HepG2 (cell line): ENCODE data around the gene CAMSAP3. TPM values are rescaled to one million over a fixed set of nuclear protein-coding genes. Genes with fewer than 3 reads are reported as not detected.

Experiments
- ATF3 ChIP-seq: sonication (generic); formaldehyde crosslinking; IDR thresholded peaks from 2 replicates; pipeline ENCODE4 v1.4.0; 2020; ENCODE audit warnings: missing genetic modification reagents
- BCL3 ChIP-seq: sonication (generic); formaldehyde crosslinking; IDR thresholded peaks from 2 replicates; pipeline ENCODE4 v1.5.1; 2020; ENCODE audit warnings: mild to moderate bottlenecking, missing genetic modification reagents, moderate library complexity
- DNMT1 ChIP-seq: sonication (generic); formaldehyde crosslinking; IDR thresholded peaks from 2 replicates; pipeline ENCODE4 v1.5.1; 2020; ENCODE audit warnings: mild to moderate bottlenecking, missing genetic modification reagents
- FOSL1 ChIP-seq: sonication (generic); formaldehyde crosslinking; IDR thresholded peaks from 2 replicates; pipeline ENCODE4 v1.9.0; 2021; ENCODE audit warnings: missing genetic modification reagents, borderline replicate concordance
- HOMEZ ChIP-seq: IDR thresholded peaks from 2 replicates; pipeline ENCODE4 v1.6.1; 2016; ENCODE audit warnings: low read depth
- KLF13 ChIP-seq: sonication (generic); formaldehyde crosslinking; IDR thresholded peaks from 2 replicates; pipeline ENCODE4 v1.4.0; 2020; ENCODE audit warnings: mild to moderate bottlenecking, missing genetic modification reagents
- MAFG ChIP-seq: sonication (generic); formaldehyde crosslinking; IDR thresholded peaks from 2 replicates; pipeline ENCODE4 v1.5.1; 2020; ENCODE audit warnings: mild to moderate bottlenecking, missing genetic modification reagents
- PRPF4 ChIP-seq: fragments of 200-400 bp; formaldehyde crosslinking; IDR thresholded peaks from 2 replicates; pipeline ENCODE4 v1.6.1; 2016; ENCODE audit warnings: low read length, low read depth; ENCODE audit not compliant: poor library complexity, severe bottlenecking
- RBM39 ChIP-seq: fragments of 200-400 bp; formaldehyde crosslinking; IDR thresholded peaks from one replicate; pipeline ENCODE4 v1.6.1; 2018; ENCODE audit warnings: antibody characterized with exemption, mild to moderate bottlenecking, low read depth, low read length; ENCODE audit not compliant: poor library complexity, severe bottlenecking
- REXO4 ChIP-seq: sonication (generic); formaldehyde crosslinking; IDR thresholded peaks from 2 replicates; pipeline ENCODE4 v1.8.0; 2022; ENCODE audit warnings: missing genetic modification reagents, mild to moderate bottlenecking, borderline replicate concordance
- SRF ChIP-seq: IDR thresholded peaks from 2 replicates; pipeline ENCODE4 v1.6.1; 2011; ENCODE audit warnings: mild to moderate bottlenecking, low read depth, low read length, moderate library complexity
- TIGD3 ChIP-seq: sonication (generic); formaldehyde crosslinking; IDR thresholded peaks from 2 replicates; pipeline ENCODE4 v1.5.1; 2020; ENCODE audit warnings: mild to moderate bottlenecking, missing genetic modification reagents, borderline replicate concordance
- ZBTB7A ChIP-seq: sonication (generic); formaldehyde crosslinking; IDR thresholded peaks from 2 replicates; pipeline ENCODE4 v1.8.0; 2022; ENCODE audit warnings: mild to moderate bottlenecking, missing genetic modification reagents
- ZEB1 ChIP-seq: IDR thresholded peaks from 2 replicates; pipeline ENCODE4 v1.6.1; 2012; ENCODE audit warnings: mild to moderate bottlenecking, low read depth, inconsistent platforms; ENCODE audit not compliant: insufficient replicate concordance
- ZFX ChIP-seq: sonication (generic); formaldehyde crosslinking; IDR thresholded peaks from 2 replicates; pipeline ENCODE4 v1.4.0; 2020; ENCODE audit warnings: mild to moderate bottlenecking, low read depth, missing genetic modification reagents, moderate library complexity
- ZNF121 ChIP-seq: sonication (generic); formaldehyde crosslinking; IDR thresholded peaks from 2 replicates; pipeline ENCODE4 v1.5.0; 2020; ENCODE audit warnings: mild to moderate bottlenecking, missing genetic modification reagents
- ZNF235 ChIP-seq: sonication (generic); formaldehyde crosslinking; IDR thresholded peaks from 2 replicates; pipeline ENCODE4 v1.8.1; 2023; ENCODE audit warnings: mild to moderate bottlenecking, missing genetic modification reagents, borderline replicate concordance
- ZNF276 ChIP-seq: sonication (generic); formaldehyde crosslinking; IDR thresholded peaks from 2 replicates; pipeline ENCODE4 v1.4.0; 2020; ENCODE audit warnings: mild to moderate bottlenecking, low read depth, missing genetic modification reagents
- ZNF367 ChIP-seq: sonication (generic); formaldehyde crosslinking; IDR thresholded peaks from 2 replicates; pipeline ENCODE4 v1.4.0; 2020; ENCODE audit warnings: missing genetic modification reagents, borderline replicate concordance
- ZNF749 ChIP-seq: sonication (generic); formaldehyde crosslinking; IDR thresholded peaks from 2 replicates; pipeline ENCODE4 v1.8.0; 2022; ENCODE audit warnings: mild to moderate bottlenecking, missing genetic modification reagents, moderate library complexity, borderline replicate concordance
- ZNF782 ChIP-seq: sonication (generic); formaldehyde crosslinking; IDR thresholded peaks from 2 replicates; pipeline ENCODE4 v1.4.0; 2020; ENCODE audit warnings: missing genetic modification reagents, mild to moderate bottlenecking, borderline replicate concordance
- polyA plus RNA-seq, 8 experiments: library from polyadenylated mRNA; depleted of rRNA in 3 of 8; stranded (reverse) in 7 of 8; unstranded in 1 of 8; fragments of >200 nt; fragmentation: Illumina TruSeq in 4 of 8; extraction: Trizol in 4 of 8; gene quantifications; 2 replicates each; pipeline versions ENCODE4 v1.2.1 to v1.2.3, GENCODE V29; 2011 to 2016; ENCODE audit warnings: low read depth in 4 of 8, missing spikeins in 1 of 8, mixed read lengths in 1 of 8; ENCODE audit not compliant: insufficient read depth in 1 of 8
- total RNA-seq, 5 experiments: library from RNA; depleted of rRNA; stranded (reverse); fragments of >200 nt; fragmentation: Illumina TruSeq; extraction: Trizol; gene quantifications; 2 replicates each; pipeline ENCODE4 v1.2.3, GENCODE V29; 2016; ENCODE audit warnings: low read depth in 1 of 5
- TF ChIP-seq, protein P1 (sequence below): sonication (generic); formaldehyde crosslinking; IDR thresholded peaks from 2 replicates; pipeline ENCODE4 v1.5.0; 2020; ENCODE audit warnings: missing genetic modification reagents

The CAMSAP3 gene
- total and polyA plus RNA-seq, 2 of the 13 experiments (the other 11 are each of a cell fraction or from before 2014, with no cell fraction given), result 10.8 to 11.8 TPM

GRCh38 chr19:7636691-7637373 is 41.2 kb downstream of the CAMSAP3 start, which contains the start of gene STXBP2 (continued):
- TF ChIP-seq TIGD3 (CRISPR knock-in tag), result no peak; the same call in 1 of the 2 replicates
- TF ChIP-seq MAFG (CRISPR knock-in tag), result no peak
- no peak for TF ChIP-seq BCL3 (CRISPR knock-in tag)
- no peak for TF ChIP-seq ZNF782 (CRISPR knock-in tag)
- peak; percentile 71; the same call in 1 of the 2 replicates for TF ChIP-seq ZNF276 (CRISPR knock-in tag)
- TF ChIP-seq HOMEZ (CRISPR knock-in tag), result no peak
- no peak for TF ChIP-seq FOSL1
- no peak for TF ChIP-seq REXO4 (CRISPR knock-in tag)
- no peak for TF ChIP-seq SRF
- TF ChIP-seq ZBTB7A, result no peak
- TF ChIP-seq ZNF749, result no peak; the same call in 1 of the 2 replicates
- TF ChIP-seq KLF13, result no peak
- TF ChIP-seq RBM39, result peak; percentile 54
- TF ChIP-seq ZFX, result peak; percentile 66
- no peak for TF ChIP-seq ZNF121 (CRISPR knock-in tag)
- TF ChIP-seq, protein P1, sequence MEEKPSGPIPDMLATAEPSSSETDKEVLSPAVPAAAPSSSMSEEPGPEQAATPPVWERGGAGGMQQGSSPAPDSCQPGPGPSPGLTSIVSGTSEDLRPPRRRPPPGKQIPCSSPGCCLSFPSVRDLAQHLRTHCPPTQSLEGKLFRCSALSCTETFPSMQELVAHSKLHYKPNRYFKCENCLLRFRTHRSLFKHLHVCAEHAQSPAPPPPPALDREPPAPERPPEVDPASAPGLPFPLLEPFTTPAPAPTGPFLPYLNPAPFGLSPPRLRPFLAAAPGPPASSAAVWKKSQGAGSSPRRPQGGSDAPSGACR, result no peak
- TF ChIP-seq ATF3 (CRISPR knock-in tag), result no peak
- no peak for TF ChIP-seq PRPF4
- TF ChIP-seq ZEB1, result peak; percentile 67
- peak; percentile 68; the same call in 1 of the 2 replicates for TF ChIP-seq DNMT1 (CRISPR knock-in tag)
- no peak for TF ChIP-seq ZNF367 (CRISPR knock-in tag)
- TF ChIP-seq ZNF235, result no peak; the same call in 1 of the 2 replicates
